Nucleus accumbens (tissue), 56 donors: ENCODE measurements around the gene TBC1D22A.

Source experiments
- DNase-seq, 56 donors: peaks; one replicate each; lab custom pipeline; 2025; lab: John Stamatoyannopoulos, UW

The TBC1D22A gene

GRCh38 chr22:46792841-46793261, 30.4 kb downstream of the TBC1D22A start:
- DNase-seq = peak in 1 of 56 donors; percentile 29

GRCh38 chr22:46793497-46793896, 31.0 kb downstream of the TBC1D22A start:
- DNase-seq = no peak

GRCh38 chr22:46794067-46794466, 31.6 kb downstream of the TBC1D22A start:
- no peak for DNase-seq

GRCh38 chr22:46794491-46794890, 32.0 kb downstream of the TBC1D22A start:
- no peak for DNase-seq

- DNase-seq = no peak
Measured at GRCh38 chr22:46795140-46795539, 32.7 kb downstream of the TBC1D22A start.

GRCh38 chr22:46795845-46796565, 33.6 kb downstream of the TBC1D22A start:
- no peak for DNase-seq

GRCh38 chr22:46796566-46797195, 34.2 kb downstream of the TBC1D22A start:
- no peak for DNase-seq

GRCh38 chr22:46797355-46797754, 34.9 kb downstream of the TBC1D22A start:
- DNase-seq = no peak

- DNase-seq = no peak
Measured at GRCh38 chr22:46798041-46798365, 35.6 kb downstream of the TBC1D22A start.

- peak in 47 of 56 donors; percentile 26 to 81 (median 57) for DNase-seq
Measured at GRCh38 chr22:46798366-46799350, 36.2 kb downstream of the TBC1D22A start.

- DNase-seq = no peak
Measured at GRCh38 chr22:46799626-46800025, 37.2 kb downstream of the TBC1D22A start.

GRCh38 chr22:46800102-46800857, 37.8 kb downstream of the TBC1D22A start:
- DNase-seq = no peak

- DNase-seq = no peak
Measured at GRCh38 chr22:46801331-46801811, 38.9 kb downstream of the TBC1D22A start.

GRCh38 chr22:46801826-46802607, 39.6 kb downstream of the TBC1D22A start:
- DNase-seq = no peak

- DNase-seq = no peak
Measured at GRCh38 chr22:46802608-46803027, 40.2 kb downstream of the TBC1D22A start.

- DNase-seq = peak in 2 of 56 donors; percentile 5 to 39
Measured at GRCh38 chr22:46803031-46803880, 40.8 kb downstream of the TBC1D22A start.

GRCh38 chr22:46803936-46804335, 41.5 kb downstream of the TBC1D22A start:
- DNase-seq = no peak

- DNase-seq = no peak
Measured at GRCh38 chr22:46806794-46807193, 44.3 kb downstream of the TBC1D22A start.
